IMR-90 (cell line): ENCODE measurements around the gene ZNF771. TPM values are rescaled to one million over a fixed set of nuclear protein-coding genes. Genes with fewer than 3 reads are reported as not detected.

ENCODE experiments used
- ATAC-seq: fragments of 200-7000 bp; cut with Tn5 transposase; 2 replicates; pipeline ENCODE4 v1.9.1; 2020; ENCODE audit warnings: low read depth, mild to moderate bottlenecking, moderate library complexity
- BruUV-seq: library from RNA; stranded (reverse); fragments of 400-500 nt; replicated peaks from 2 replicates; lab custom pipeline; 2021; lab: Mats Ljungman, UMichigan
- CTCF ChIA-PET: fragments of 300-600 bp; formaldehyde crosslinking; extraction: SDS; loops from one replicate; lab custom pipeline; 2021; ENCODE audit warnings: antibody characterized with exemption; lab: Yijun Ruan, JAX
- POLR2A ChIA-PET: fragments of 300-600 bp; sonication (Branson Sonifier 250); formaldehyde crosslinking; loops from one replicate; lab custom pipeline; 2022; ENCODE audit warnings: antibody characterized with exemption; ENCODE audit not compliant: unreplicated experiment; lab: Charles Lee
- DNase-seq: peaks from one replicate; pipeline ENCODE4 v3.0.0; 2013
- H2AFZ ChIP-seq: replicated peaks from 2 replicates; pipeline ENCODE3; 2013; ENCODE audit warnings: low read length, mild to moderate bottlenecking; ENCODE audit not compliant: poor library complexity
- H2AK5ac ChIP-seq: 2 replicates; pipeline ENCODE4 v1.6.1; 2013; ENCODE audit warnings: low read depth, low read length, inconsistent platforms
- H2AK9ac ChIP-seq: replicated peaks from 2 replicates; pipeline ENCODE3; 2013; ENCODE audit warnings: mild to moderate bottlenecking, low read depth, low read length, moderate library complexity; ENCODE audit not compliant: poor library complexity
- H2BK120ac ChIP-seq: 2 replicates; pipeline ENCODE4 v1.6.1; 2013; ENCODE audit warnings: low read depth, low read length, inconsistent platforms
- H2BK15ac ChIP-seq: 3 replicates; pipeline ENCODE4 v1.6.1; 2013; ENCODE audit warnings: low read depth, low read length, inconsistent platforms
- H2BK20ac ChIP-seq: 2 replicates; pipeline ENCODE4 v1.6.1; 2013; ENCODE audit warnings: low read depth, mild to moderate bottlenecking, inconsistent platforms, low read length, moderate library complexity
- H2BK5ac ChIP-seq: 2 replicates; pipeline ENCODE4 v1.6.1; 2013; ENCODE audit warnings: mild to moderate bottlenecking, low read depth, low read length, inconsistent platforms; ENCODE audit not compliant: poor library complexity, severe bottlenecking
- H3K14ac ChIP-seq: replicated peaks from 2 replicates; pipeline ENCODE4 v1.6.1; 2013; ENCODE audit warnings: low read depth, low read length, inconsistent platforms
- H3K18ac ChIP-seq: 2 replicates; pipeline ENCODE4 v1.6.1; 2013; ENCODE audit warnings: low read depth, low read length, control low read depth
- H3K23ac ChIP-seq: 2 replicates; pipeline ENCODE4 v1.6.1; 2013; ENCODE audit warnings: low read depth, low read length, inconsistent platforms
- H3K27ac ChIP-seq: 2 replicates; pipeline ENCODE4 v1.5.1; 2013; ENCODE audit warnings: mild to moderate bottlenecking, control low read depth, low read length; ENCODE audit not compliant: insufficient read depth
- H3K27me3 ChIP-seq: 2 replicates; pipeline ENCODE4 v1.6.1; 2013; ENCODE audit warnings: low read length; ENCODE audit not compliant: control insufficient read depth, insufficient read depth
- H3K36me3 ChIP-seq: 2 replicates; pipeline ENCODE4 v1.6.1; 2013; ENCODE audit warnings: low read length, mixed read lengths; ENCODE audit not compliant: control insufficient read depth, insufficient read depth
- H3K4ac ChIP-seq: 2 replicates; pipeline ENCODE4 v1.6.1; 2013; ENCODE audit warnings: low read depth, low read length, inconsistent platforms
- H3K4me1 ChIP-seq: 2 replicates; pipeline ENCODE4 v1.6.1; 2013; ENCODE audit warnings: low read length, mixed read lengths; ENCODE audit not compliant: control insufficient read depth, insufficient read depth
- H3K4me2 ChIP-seq: 2 replicates; pipeline ENCODE4 v1.6.1; 2013; ENCODE audit warnings: low read depth, mild to moderate bottlenecking, control low read depth, low read length, moderate library complexity
- H3K4me3 ChIP-seq: 2 replicates; pipeline ENCODE4 v1.5.1; 2013; ENCODE audit warnings: low read depth, mild to moderate bottlenecking, control low read depth, low read length, moderate library complexity; ENCODE audit not compliant: insufficient read depth
- H3K56ac ChIP-seq: 2 replicates; pipeline ENCODE4 v1.6.1; 2013; ENCODE audit warnings: low read length, inconsistent platforms; ENCODE audit not compliant: insufficient read depth; ENCODE audit errors: extremely low read depth
- H3K79me1 ChIP-seq, 2 experiments: 2 replicates each; pipeline ENCODE4 v1.6.1; 2013; ENCODE audit warnings: low read length in 2 of 2, inconsistent platforms in 1 of 2, low read depth in 1 of 2
- H3K9ac ChIP-seq: 2 replicates; pipeline ENCODE4 v1.6.1; 2013; ENCODE audit warnings: low read depth, low read length, control low read depth
- H3K9me1 ChIP-seq: 2 replicates; pipeline ENCODE4 v1.6.1; 2013; ENCODE audit warnings: low read length, inconsistent platforms; ENCODE audit not compliant: insufficient read depth
- H3K9me3 ChIP-seq: 2 replicates; pipeline ENCODE4 v1.6.1; 2013; ENCODE audit warnings: low read length; ENCODE audit not compliant: control insufficient read depth, insufficient read depth
- H4K20me1 ChIP-seq: 2 replicates; pipeline ENCODE4 v1.6.1; 2013; ENCODE audit warnings: low read length, inconsistent platforms; ENCODE audit not compliant: insufficient read depth
- H4K5ac ChIP-seq: 2 replicates; pipeline ENCODE4 v1.6.1; 2013; ENCODE audit warnings: mild to moderate bottlenecking, low read depth, low read length, control low read depth
- H4K8ac ChIP-seq, 2 experiments: 2 replicates each; pipeline ENCODE4 v1.6.1; 2013; ENCODE audit warnings: low read depth in 2 of 2, low read length in 2 of 2, control low read depth in 1 of 2, inconsistent platforms in 1 of 2
- H4K91ac ChIP-seq: 2 replicates; pipeline ENCODE4 v1.6.1; 2013; ENCODE audit warnings: low read depth, low read length, inconsistent platforms; ENCODE audit not compliant: insufficient read depth
- CHD1 ChIP-seq: IDR thresholded peaks from 2 replicates; pipeline ENCODE4 v1.6.1; 2012; ENCODE audit warnings: low read depth, low read length, improper control_type of control experiment
- FOS ChIP-seq: fragments of 150-350 bp; IDR thresholded peaks from 2 replicates; pipeline ENCODE4 v1.6.1; 2016; ENCODE audit warnings: low read depth, low read length
- MAZ ChIP-seq: IDR thresholded peaks from 2 replicates; pipeline ENCODE4 v1.6.1; 2012; ENCODE audit warnings: low read depth, mild to moderate bottlenecking, low read length, improper control_type of control experiment, moderate library complexity, borderline replicate concordance
- NFE2L2 ChIP-seq: fragments of 150-350 bp; IDR thresholded peaks from 2 replicates; pipeline ENCODE4 v1.6.1; 2016; ENCODE audit warnings: low read depth, mild to moderate bottlenecking, low read length
- WGBS, 2 experiments: methylation state at CpG; one replicate each; pipeline versions ENCODE4 v1.1.5 to v1.1.7; 2013; ENCODE audit warnings: missing lambda C conversion rate in 2 of 2; ENCODE audit not compliant: insufficient read length in 1 of 2; ENCODE audit errors: extremely low coverage in 2 of 2; 5-methylcytosine and 5-hydroxymethylcytosine counted together
- dilution Hi-C: fragments of 300-500 bp; cut with HindIII; formaldehyde crosslinking; loops from one replicate; pipeline ENCODE4 v1.14.3; 2018; ENCODE audit warnings: low sequenced_read_pairs; ENCODE audit not compliant: unreplicated experiment
- in situ Hi-C: fragments of 300-500 bp; cut with MboI; formaldehyde crosslinking; loops from 3 replicates; pipeline ENCODE4 v1.14.3; 2019; ENCODE audit warnings: low sequenced_read_pairs, inconsistent platforms, mixed read lengths
- intact Hi-C: fragments of 100-400 bp; cut with micrococcal nuclease; formaldehyde crosslinking; loops from 2 replicates; pipeline ENCODE4 v1.10.0; 2022
- polyA plus RNA-seq, 3 experiments: library from polyadenylated mRNA; depleted of rRNA; stranded (reverse); fragments of >200 nt; gene quantifications; 2 replicates each; pipeline ENCODE4 v1.2.3, GENCODE V29; 2012; ENCODE audit warnings: low replicate concordance in 1 of 3
- total RNA-seq: library from RNA; depleted of rRNA; stranded (reverse); fragments of >200 nt; gene quantifications from 2 replicates; pipeline ENCODE4 v1.2.3, GENCODE V29; 2012
- TF ChIP-seq, protein P1 (sequence below): fragments of 150-350 bp; IDR thresholded peaks from 2 replicates; pipeline ENCODE4 v1.6.1; 2016; ENCODE audit warnings: low read depth, mild to moderate bottlenecking, low read length, moderate library complexity, borderline replicate concordance

Gene ZNF771
- total and polyA plus RNA-seq, 2 of the 4 experiments (the other 2 are of a cell fraction): 5.2 to 10.9 TPM

- no peak overlapping the region for H3K23ac ChIP-seq
- H2BK120ac ChIP-seq: no peak overlapping the region
- H3K27me3 ChIP-seq: no peaks in the 10 kb centered on the region
- H3K4ac ChIP-seq: no peak overlapping the region
- peaks cover 0 to 52% of the 10 kb centered on the region in 2 experiments for H3K79me1 ChIP-seq
- H4K91ac ChIP-seq: no peak overlapping the region
- no peak overlapping the region for H4K8ac ChIP-seq
- ATAC-seq (no peak), DNase-seq (no peak)
- CTCF ChIA-PET: no interaction called here
- no peak overlapping the region for H2BK5ac ChIP-seq
- no peak overlapping the region for H2AK9ac ChIP-seq
- H3K36me3 ChIP-seq: peaks cover 12% of the 10 kb centered on the region; the same call in 1 of the 2 replicates
- no peak for TF ChIP-seq FOS
- TF ChIP-seq, protein P1, sequence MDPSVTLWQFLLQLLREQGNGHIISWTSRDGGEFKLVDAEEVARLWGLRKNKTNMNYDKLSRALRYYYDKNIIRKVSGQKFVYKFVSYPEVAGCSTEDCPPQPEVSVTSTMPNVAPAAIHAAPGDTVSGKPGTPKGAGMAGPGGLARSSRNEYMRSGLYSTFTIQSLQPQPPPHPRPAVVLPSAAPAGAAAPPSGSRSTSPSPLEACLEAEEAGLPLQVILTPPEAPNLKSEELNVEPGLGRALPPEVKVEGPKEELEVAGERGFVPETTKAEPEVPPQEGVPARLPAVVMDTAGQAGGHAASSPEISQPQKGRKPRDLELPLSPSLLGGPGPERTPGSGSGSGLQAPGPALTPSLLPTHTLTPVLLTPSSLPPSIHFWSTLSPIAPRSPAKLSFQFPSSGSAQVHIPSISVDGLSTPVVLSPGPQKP: no peak
- TF ChIP-seq CHD1: no peak
- no peak for TF ChIP-seq MAZ
- no peak for TF ChIP-seq NFE2L2
- H3K27ac ChIP-seq: no peak overlapping the region
- H3K9me3 ChIP-seq: no peaks in the 10 kb centered on the region
- H2BK15ac ChIP-seq: no peak overlapping the region
- H3K9ac ChIP-seq: no peak overlapping the region
- no peak overlapping the region for H3K4me3 ChIP-seq
- H2AFZ ChIP-seq: no peak overlapping the region
- no peak overlapping the region for H3K4me2 ChIP-seq
- no peak overlapping the region for H4K5ac ChIP-seq
- no peaks in the 10 kb centered on the region for H4K20me1 ChIP-seq
- POLR2A ChIA-PET: no interaction called here
- H3K4me1 ChIP-seq: peaks cover 10% of the 10 kb centered on the region
- H2BK20ac ChIP-seq: no peak overlapping the region
- WGBS, 2 experiments: 93% methylated on average over 34 of the region's 42 CpGs; no CpG with 5 or more reads in 1 of the 2 experiments
- BruUV-seq: no TSS peak
- H3K18ac ChIP-seq: no peak overlapping the region
- H2AK5ac ChIP-seq: no peak overlapping the region
- no peak overlapping the region for H3K56ac ChIP-seq
- intact Hi-C loops (no loop called here), dilution Hi-C loops (no loop called here), in situ Hi-C loops (no loop called here)
- H3K14ac ChIP-seq: no peak overlapping the region
- peaks cover 4% of the 10 kb centered on the region; the same call in 1 of the 2 replicates for H3K9me1 ChIP-seq
Measured at GRCh38 chr16:30397776-30398660, 9.4 kb upstream of the ZNF771 start.
